LNCaP clone FGC (cell line): ENCODE results near the gene FOXP1.

Source experiments
- DNase-seq: peaks from one replicate; pipeline ENCODE4 v3.0.0-alpha.2; 2011; ENCODE audit warnings: low read depth
- H3K4me3 ChIP-seq: 2 replicates; pipeline ENCODE4 v1.5.1; 2011; ENCODE audit warnings: mild to moderate bottlenecking, low read depth, low read length, control low read depth
- TF ChIP-seq, protein P1 (sequence below): IDR thresholded peaks from 2 replicates; pipeline ENCODE4 v1.5.1; 2012; ENCODE audit warnings: mild to moderate bottlenecking; ENCODE audit not compliant: control insufficient read depth, insufficient read depth; ENCODE audit errors: extremely low read depth

The FOXP1 gene

GRCh38 chr3:71072986-71073385 lies 510.5 kb downstream of the FOXP1 start:
- TF ChIP-seq, protein P1, sequence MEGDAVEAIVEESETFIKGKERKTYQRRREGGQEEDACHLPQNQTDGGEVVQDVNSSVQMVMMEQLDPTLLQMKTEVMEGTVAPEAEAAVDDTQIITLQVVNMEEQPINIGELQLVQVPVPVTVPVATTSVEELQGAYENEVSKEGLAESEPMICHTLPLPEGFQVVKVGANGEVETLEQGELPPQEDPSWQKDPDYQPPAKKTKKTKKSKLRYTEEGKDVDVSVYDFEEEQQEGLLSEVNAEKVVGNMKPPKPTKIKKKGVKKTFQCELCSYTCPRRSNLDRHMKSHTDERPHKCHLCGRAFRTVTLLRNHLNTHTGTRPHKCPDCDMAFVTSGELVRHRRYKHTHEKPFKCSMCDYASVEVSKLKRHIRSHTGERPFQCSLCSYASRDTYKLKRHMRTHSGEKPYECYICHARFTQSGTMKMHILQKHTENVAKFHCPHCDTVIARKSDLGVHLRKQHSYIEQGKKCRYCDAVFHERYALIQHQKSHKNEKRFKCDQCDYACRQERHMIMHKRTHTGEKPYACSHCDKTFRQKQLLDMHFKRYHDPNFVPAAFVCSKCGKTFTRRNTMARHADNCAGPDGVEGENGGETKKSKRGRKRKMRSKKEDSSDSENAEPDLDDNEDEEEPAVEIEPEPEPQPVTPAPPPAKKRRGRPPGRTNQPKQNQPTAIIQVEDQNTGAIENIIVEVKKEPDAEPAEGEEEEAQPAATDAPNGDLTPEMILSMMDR, result no peak
- no peak overlapping the region for H3K4me3 ChIP-seq
- DNase-seq, result no peak

DNA sequence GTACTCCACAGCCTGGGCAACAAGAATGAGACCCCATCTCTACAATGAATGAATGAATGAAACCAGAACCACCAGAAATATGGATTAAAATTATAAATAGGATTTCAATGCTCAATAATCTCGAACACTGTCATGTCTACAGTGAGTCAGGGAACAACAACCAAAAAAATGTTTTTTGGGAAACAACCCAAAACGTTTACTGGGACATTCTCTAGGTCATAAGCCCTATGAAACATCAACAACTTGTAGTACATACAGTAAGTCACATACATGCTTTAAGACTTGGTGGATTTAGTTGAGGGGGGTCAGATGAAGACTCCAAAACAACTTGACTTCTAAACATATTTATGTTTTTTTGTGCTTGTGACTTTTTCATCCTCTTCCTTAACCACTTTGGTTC lies 511.2 kb downstream of the FOXP1 start:
- TF ChIP-seq, protein P1, result no peak
- DNase-seq, result no peak
- H3K4me3 ChIP-seq, result no peak overlapping the region

DNA sequence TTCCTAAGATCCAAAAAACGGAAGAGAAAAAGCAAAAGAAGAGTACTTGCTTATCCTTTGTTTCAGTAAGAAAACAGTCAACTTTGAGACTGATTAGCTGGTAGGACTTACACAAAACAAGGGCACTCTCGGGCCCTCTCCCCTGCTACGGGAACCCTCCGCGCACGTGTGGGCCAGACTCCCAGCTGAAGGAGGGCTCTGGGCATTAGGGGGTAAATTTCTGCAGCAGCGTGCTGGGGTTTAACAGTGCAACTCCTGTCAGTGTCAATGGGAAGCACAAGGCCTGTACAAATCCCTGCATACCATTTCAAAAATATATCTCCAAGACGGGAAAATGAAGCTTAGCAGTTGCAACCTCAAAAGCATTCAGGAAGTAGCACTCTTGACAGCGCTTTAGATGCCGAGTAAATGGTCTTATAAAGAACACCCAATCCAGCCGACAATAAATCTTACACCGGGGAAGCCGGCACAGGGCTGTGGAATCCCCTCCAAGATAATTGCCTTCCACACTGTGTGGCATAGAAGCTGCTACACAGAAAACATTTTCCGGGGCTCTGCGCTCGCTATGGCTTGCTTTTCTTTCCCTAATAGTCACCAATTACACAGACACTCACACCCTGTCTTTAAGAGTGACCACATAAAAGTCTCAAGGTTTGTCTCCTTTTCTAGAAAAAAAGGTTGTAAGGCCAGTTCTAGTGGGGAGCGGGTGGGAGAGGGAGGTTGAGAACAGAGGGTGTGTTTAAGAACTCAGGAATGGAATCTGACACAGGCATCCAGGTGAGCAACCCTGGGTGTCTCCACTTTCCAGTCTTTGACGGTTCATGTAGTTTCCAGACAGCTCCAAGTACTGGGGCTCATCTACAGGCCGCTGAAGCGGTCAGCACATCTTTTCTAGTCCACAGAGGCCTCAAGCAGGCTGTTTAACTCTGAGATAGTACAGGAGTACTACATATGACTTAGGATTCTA lies 512.7 kb downstream of the FOXP1 start:
- H3K4me3 ChIP-seq, result no peak overlapping the region
- TF ChIP-seq, protein P1, result no peak
- no peak for DNase-seq

GRCh38 chr3:71069797-71070196 lies 513.7 kb downstream of the FOXP1 start:
- TF ChIP-seq, protein P1, result peak; percentile 52
- H3K4me3 ChIP-seq, result no peak overlapping the region
- no peak for DNase-seq

GRCh38 chr3:71067977-71068654 lies 515.4 kb downstream of the FOXP1 start:
- no peak overlapping the region for H3K4me3 ChIP-seq
- no peak for DNase-seq
- TF ChIP-seq, protein P1, result no peak

DNA sequence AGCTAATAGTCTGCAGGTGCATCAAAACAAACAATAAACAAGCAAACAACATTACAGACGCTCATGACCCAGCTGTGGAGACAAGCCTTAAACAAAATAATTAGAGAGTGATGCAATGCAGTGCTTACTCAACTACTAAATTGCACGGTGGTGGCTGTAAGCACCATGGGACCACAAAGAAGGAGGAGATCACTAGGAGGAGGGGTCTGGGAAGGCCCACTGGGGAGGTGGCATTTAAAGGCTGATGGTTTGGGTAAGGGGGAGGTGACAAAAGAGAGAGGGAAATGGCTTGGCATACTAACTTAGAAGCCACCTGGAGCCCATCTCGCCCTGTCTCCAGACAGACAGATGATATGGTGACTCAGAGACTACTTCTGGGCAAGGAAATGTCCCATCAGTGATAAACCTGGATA lies 516.7 kb downstream of the FOXP1 start:
- TF ChIP-seq, protein P1, result no peak
- DNase-seq, result no peak
- no peak overlapping the region for H3K4me3 ChIP-seq
